IgD-negative memory B cell (primary cell): ENCODE data around the gene GPR108. TPM values are rescaled to one million over a fixed set of nuclear protein-coding genes. Genes with fewer than 3 reads are reported as not detected.
"Not testable (repeated sequence)": the region's sequence is repeated elsewhere in the genome, so short reads cannot be mapped to it uniquely, and the experiment has no call there.

ENCODE experiments used
- H3K27ac Mint-ChIP-seq, 3 donors: one replicate each; pipeline ENCODE4 v1.8.0; 2020 to 2022; ENCODE audit warnings: mild to moderate bottlenecking in 3 of 3, mixed read lengths in 3 of 3, moderate library complexity in 1 of 3
- H3K27me3 Mint-ChIP-seq: one replicate; pipeline ENCODE4 v1.8.0; 2021; ENCODE audit warnings: mixed read lengths
- H3K36me3 Mint-ChIP-seq: one replicate; pipeline ENCODE4 v1.8.0; 2020; ENCODE audit warnings: mild to moderate bottlenecking, mixed read lengths
- H3K4me1 Mint-ChIP-seq, 3 donors: one replicate each; pipeline ENCODE4 v1.8.0; 2020 to 2022; ENCODE audit warnings: mixed read lengths in 3 of 3, mild to moderate bottlenecking in 1 of 3
- H3K4me3 Mint-ChIP-seq, 4 donors: one replicate each; pipeline ENCODE4 v1.8.0; 2020 to 2022; ENCODE audit warnings: mild to moderate bottlenecking in 4 of 4, mixed read lengths in 4 of 4, moderate library complexity in 3 of 4
- H3K9me3 Mint-ChIP-seq, 3 donors: one replicate each; pipeline ENCODE4 v1.8.0; 2020 to 2021; ENCODE audit warnings: mixed read lengths in 3 of 3, mild to moderate bottlenecking in 1 of 3
- polyA plus RNA-seq: library from polyadenylated mRNA; unstranded; fragments of 300-500 nt; fragmentation: Illumina TruSeq; gene quantifications from one replicate; pipeline ENCODE4 v1.2.3, GENCODE V29; 2021

The GPR108 gene
- polyA plus RNA-seq, 1 donor from 2014 or later: 81.3 TPM

- Mint-ChIP-seq H3K27ac (no peak overlapping the region), H3K27me3 (no peaks in the 10 kb centered on the region), H3K4me3 (no peak overlapping the region), H3K4me1 (peaks cover 0 to 9% (median 8%) of the 10 kb centered on the region in 3 donors), H3K36me3 (peaks cover 8% of the 10 kb centered on the region), H3K9me3 (no peaks in the 10 kb centered on the region)
These were observed 12.7 kb upstream of the GPR108 start for GRCh38 chr19:6750062-6750461.

- peak overlapping the region in 1 of 3 donors; percentile 43 for H3K27ac Mint-ChIP-seq
- H3K9me3 Mint-ChIP-seq, H3K4me1 Mint-ChIP-seq, H3K4me3 Mint-ChIP-seq, H3K27me3 Mint-ChIP-seq, H3K36me3 Mint-ChIP-seq: not testable (repeated sequence)
These were observed 11.2 kb upstream of the GPR108 start for GRCh38 chr19:6748543-6748942.

- Mint-ChIP-seq H3K9me3 (no peaks in the 10 kb centered on the region), H3K4me1 (peaks cover 7 to 10% (median 7%) of the 10 kb centered on the region in 3 donors), H3K27ac (no peak overlapping the region), H3K36me3 (peaks cover 5% of the 10 kb centered on the region), H3K4me3 (no peak overlapping the region), H3K27me3 (no peaks in the 10 kb centered on the region)
These were observed 8.6 kb upstream of the GPR108 start for GRCh38 chr19:6745965-6746364.

- Mint-ChIP-seq H3K27me3 (no peaks in the 10 kb centered on the region), H3K4me1 (peaks cover 8 to 13% (median 10%) of the 10 kb centered on the region in 3 donors), H3K27ac (no peak overlapping the region), H3K4me3 (no peak overlapping the region), H3K36me3 (peaks cover 5% of the 10 kb centered on the region), H3K9me3 (no peaks in the 10 kb centered on the region)
These were observed 7.3 kb upstream of the GPR108 start for GRCh38 chr19:6744381-6745301.

GRCh38 chr19:6743714-6744380 is 6.5 kb upstream of the GPR108 start:
- peak overlapping the region in 2 of 4 donors; percentile 17 to 52 for H3K4me3 Mint-ChIP-seq
- H3K27me3 Mint-ChIP-seq: no peaks in the 10 kb centered on the region
- H3K4me1 Mint-ChIP-seq: peaks cover 8 to 14% (median 14%) of the 10 kb centered on the region in 3 donors
- H3K9me3 Mint-ChIP-seq: no peaks in the 10 kb centered on the region
- H3K27ac Mint-ChIP-seq: no peak overlapping the region
- H3K36me3 Mint-ChIP-seq: peaks cover 5% of the 10 kb centered on the region

GRCh38 chr19:6743066-6743465 is 5.7 kb upstream of the GPR108 start:
- no peaks in the 10 kb centered on the region for H3K9me3 Mint-ChIP-seq
- no peaks in the 10 kb centered on the region for H3K27me3 Mint-ChIP-seq
- H3K4me3 Mint-ChIP-seq: peak overlapping the region in 1 of 4 donors; percentile 19
- H3K27ac Mint-ChIP-seq: peak overlapping the region in 1 of 3 donors; percentile 69
- H3K4me1 Mint-ChIP-seq: peaks cover 14 to 22% (median 22%) of the 10 kb centered on the region in 3 donors
- H3K36me3 Mint-ChIP-seq: peaks cover 5% of the 10 kb centered on the region

GRCh38 chr19:6740589-6741343 is 3.4 kb upstream of the GPR108 start:
- no peaks in the 10 kb centered on the region for H3K27me3 Mint-ChIP-seq
- H3K27ac Mint-ChIP-seq: peak overlapping the region; percentile 31 to 94 (median 89)
- H3K4me1 Mint-ChIP-seq: peaks cover 29 to 35% (median 34%) of the 10 kb centered on the region in 3 donors

GRCh38 chr19:6739883-6740588 is 2.7 kb upstream of the GPR108 start:
- no peak overlapping the region for H3K27ac Mint-ChIP-seq
- H3K36me3 Mint-ChIP-seq: no peaks in the 10 kb centered on the region
- peaks cover 29 to 35% (median 34%) of the 10 kb centered on the region in 3 donors for H3K4me1 Mint-ChIP-seq
- H3K4me3 Mint-ChIP-seq: peak overlapping the region; percentile 70 to 90 (median 88)
- H3K27me3 Mint-ChIP-seq: no peaks in the 10 kb centered on the region
- H3K9me3 Mint-ChIP-seq: no peaks in the 10 kb centered on the region

More at GRCh38 chr19:6740589-6741343, 3.4 kb upstream of the GPR108 start:
- Mint-ChIP-seq H3K4me3 (peak overlapping the region; percentile 74 to 91 (median 88)), H3K36me3 (peaks cover 1% of the 10 kb centered on the region), H3K9me3 (no peaks in the 10 kb centered on the region)

- H3K27ac Mint-ChIP-seq: peak within 1 kb of the TSS; percentile 76 to 98 (median 95)
- no peaks in the 10 kb centered on the region for H3K27me3 Mint-ChIP-seq
- no peaks in the 10 kb centered on the region for H3K36me3 Mint-ChIP-seq
- peaks cover 29 to 35% (median 34%) of the 10 kb centered on the region in 3 donors for H3K4me1 Mint-ChIP-seq
- no peaks in the 10 kb centered on the region for H3K9me3 Mint-ChIP-seq
- peak within 1 kb of the TSS; percentile 70 to 98 (median 90) for H3K4me3 Mint-ChIP-seq
These were observed 2.1 kb upstream of the GPR108 start, which contains the start of gene TRIP10 for GRCh38 chr19:6739390-6739882. Gene TRIP10 (plus strand): TSS chr19:6739680. CDS start chr19:6739762, 82 bp downstream.

GRCh38 chr19:6738787-6739389 is 1.5 kb upstream of the GPR108 start:
- no peaks in the 10 kb centered on the region for H3K27me3 Mint-ChIP-seq
- no peaks in the 10 kb centered on the region for H3K36me3 Mint-ChIP-seq
- H3K4me3 Mint-ChIP-seq: peak overlapping the region; percentile 65 to 98 (median 86)
- peaks cover 29 to 35% (median 34%) of the 10 kb centered on the region in 3 donors for H3K4me1 Mint-ChIP-seq
- H3K27ac Mint-ChIP-seq: peak overlapping the region; percentile 76 to 98 (median 95)
- no peaks in the 10 kb centered on the region for H3K9me3 Mint-ChIP-seq

- no peaks in the 10 kb centered on the region for H3K36me3 Mint-ChIP-seq
- peaks cover 29 to 35% (median 34%) of the 10 kb centered on the region in 3 donors for H3K4me1 Mint-ChIP-seq
- peak overlapping the region; percentile 89 to 99 (median 96) for H3K4me3 Mint-ChIP-seq
These were observed 750 bp upstream of the GPR108 start for GRCh38 chr19:6737873-6738786.

GRCh38 chr19:6736917-6737283 is 480 bp downstream of the GPR108 start:
- Mint-ChIP-seq H3K4me3 (peak overlapping the region; percentile 94 to 98 (median 98)), H3K9me3 (no peaks in the 10 kb centered on the region), H3K36me3 (no peaks in the 10 kb centered on the region), H3K27ac (peak overlapping the region; percentile 76 to 97 (median 95)), H3K4me1 (peaks cover 29 to 35% (median 34%) of the 10 kb centered on the region in 3 donors), H3K27me3 (no peaks in the 10 kb centered on the region)

More at GRCh38 chr19:6737873-6738786, 750 bp upstream of the GPR108 start:
- peak overlapping the region; percentile 76 to 98 (median 95) for H3K27ac Mint-ChIP-seq
- no peaks in the 10 kb centered on the region for H3K27me3 Mint-ChIP-seq
- H3K9me3 Mint-ChIP-seq: no peaks in the 10 kb centered on the region
